Ishikawa (cell line): ENCODE results near the gene S100A1.

Source experiments
- CEBPB ChIP-seq: IDR thresholded peaks from 2 replicates; pipeline ENCODE4 v1.6.1; 2012
- CREB1 ChIP-seq: IDR thresholded peaks from 2 replicates; pipeline ENCODE4 v1.6.1; 2012; ENCODE audit warnings: low read depth
- EGR1 ChIP-seq: IDR thresholded peaks from 2 replicates; pipeline ENCODE4 v1.6.1; 2012
- EP300 ChIP-seq: IDR thresholded peaks from 2 replicates; pipeline ENCODE4 v1.6.1; 2012; ENCODE audit warnings: borderline replicate concordance
- FOXM1 ChIP-seq: IDR thresholded peaks from 2 replicates; pipeline ENCODE4 v1.6.1; 2012; ENCODE audit warnings: low read depth, borderline replicate concordance
- MAX ChIP-seq: IDR thresholded peaks from 2 replicates; pipeline ENCODE4 v1.6.1; 2012
- NFIC ChIP-seq: IDR thresholded peaks from 2 replicates; pipeline ENCODE4 v1.6.1; 2012
- RAD21 ChIP-seq: IDR thresholded peaks from 2 replicates; pipeline ENCODE4 v1.6.1; 2012; ENCODE audit warnings: low read depth
- REST ChIP-seq: IDR thresholded peaks from 2 replicates; pipeline ENCODE4 v1.6.1; 2012; ENCODE audit warnings: low read depth, mild to moderate bottlenecking
- TAF1 ChIP-seq: IDR thresholded peaks from 2 replicates; pipeline ENCODE4 v1.6.1; 2012; ENCODE audit warnings: low read depth, mild to moderate bottlenecking
- TCF12 ChIP-seq: IDR thresholded peaks from 2 replicates; pipeline ENCODE4 v1.6.1; 2012; ENCODE audit warnings: low read depth
- TEAD4 ChIP-seq: IDR thresholded peaks from 2 replicates; pipeline ENCODE4 v1.6.1; 2012
- USF1 ChIP-seq: IDR thresholded peaks from 2 replicates; pipeline ENCODE4 v1.6.1; 2012
- YY1 ChIP-seq: IDR thresholded peaks from 2 replicates; pipeline ENCODE4 v1.6.1; 2012; ENCODE audit warnings: low read depth
- ZBTB7A ChIP-seq: IDR thresholded peaks from 2 replicates; pipeline ENCODE4 v1.6.1; 2012; ENCODE audit warnings: low read depth

Gene S100A1

GRCh38 chr1:153614189-153614900 is 13.9 kb upstream of the S100A1 start:
- TF ChIP-seq EP300 (no peak), RAD21 (no peak)

- no peak for TF ChIP-seq CEBPB
- no peak for TF ChIP-seq TEAD4
- TF ChIP-seq TAF1, result no peak
- no peak for TF ChIP-seq MAX
- TF ChIP-seq REST, result no peak
- no peak for TF ChIP-seq TCF12
- TF ChIP-seq RAD21, result no peak
- no peak for TF ChIP-seq ZBTB7A
- TF ChIP-seq YY1, result no peak
- no peak for TF ChIP-seq EP300
- TF ChIP-seq USF1, result no peak
- no peak for TF ChIP-seq NFIC
- TF ChIP-seq FOXM1, result no peak
- no peak for TF ChIP-seq EGR1
Measured at GRCh38 chr1:153614906-153615305, 13.3 kb upstream of the S100A1 start.

- TF ChIP-seq RAD21 (no peak), USF1 (no peak), EP300 (no peak), CREB1 (no peak), TAF1 (no peak), NFIC (no peak), YY1 (no peak), TCF12 (no peak), CEBPB (no peak), REST (no peak), EGR1 (no peak), FOXM1 (no peak), MAX (no peak), ZBTB7A (no peak), TEAD4 (no peak)
Measured at GRCh38 chr1:153615406-153615805, 12.8 kb upstream of the S100A1 start.

GRCh38 chr1:153616144-153616916 is 11.9 kb upstream of the S100A1 start, which contains the start of gene S100A14:
Gene S100A14, minus strand, starts transcription at chr1:153616325. Its CDS starts 467 bp downstream, at chr1:153615858.
- no peak for TF ChIP-seq USF1
- peak; percentile 80 for TF ChIP-seq NFIC
- peak; percentile 78 for TF ChIP-seq MAX
- peak; percentile 4; the same call in 1 of the 2 replicates for TF ChIP-seq RAD21
- TF ChIP-seq TEAD4, result no peak
- TF ChIP-seq FOXM1, result no peak
- TF ChIP-seq REST, result no peak
- no peak for TF ChIP-seq YY1
- no peak for TF ChIP-seq CREB1
- peak; percentile 30; the same call in 1 of the 2 replicates for TF ChIP-seq TAF1
- TF ChIP-seq TCF12, result no peak
- TF ChIP-seq CEBPB, result peak; percentile 84
- 0 out of 2 replicates have a peak, but pooled peaks have one; percentile 45 for TF ChIP-seq ZBTB7A
- TF ChIP-seq EP300, result no peak
- TF ChIP-seq EGR1, result no peak
